GM19372 (cell line): ENCODE measurements around the gene IGF2BP3.
"Not testable (repeated sequence)": the region's sequence is repeated elsewhere in the genome, so short reads cannot be mapped to it uniquely, and the experiment has no call there.

Experiments
- ATAC-seq: cut with Tn5 transposase; IDR thresholded peaks from one replicate; pipeline ENCODE4 v1.9.1; 2021; ENCODE audit warnings: mild to moderate bottlenecking, low read depth, moderate library complexity; ENCODE audit not compliant: unreplicated experiment

The IGF2BP3 gene

GRCh38 chr7:23346316-23346715 is 124.0 kb downstream of the IGF2BP3 start:
- ATAC-seq = no peak

GRCh38 chr7:23345601-23346000 is 124.7 kb downstream of the IGF2BP3 start:
- ATAC-seq = no peak

- no peak for ATAC-seq
These were observed 126.3 kb downstream of the IGF2BP3 start for GRCh38 chr7:23343806-23344475.

GRCh38 chr7:23343102-23343501 is 127.2 kb downstream of the IGF2BP3 start:
- no peak for ATAC-seq

GRCh38 chr7:23341846-23342598 is 128.3 kb downstream of the IGF2BP3 start:
- no peak for ATAC-seq

- ATAC-seq = no peak
These were observed 131.4 kb downstream of the IGF2BP3 start for GRCh38 chr7:23338863-23339262.

GRCh38 chr7:23338439-23338838 is 131.9 kb downstream of the IGF2BP3 start:
- no peak for ATAC-seq

GRCh38 chr7:23337374-23337773 is 132.9 kb downstream of the IGF2BP3 start:
- no peak for ATAC-seq

GRCh38 chr7:23336799-23337283 is 133.4 kb downstream of the IGF2BP3 start:
- no peak for ATAC-seq

- no peak for ATAC-seq
These were observed 134.2 kb downstream of the IGF2BP3 start for GRCh38 chr7:23336086-23336485.

GRCh38 chr7:23335621-23336020 is 134.7 kb downstream of the IGF2BP3 start:
- ATAC-seq = no peak

- no peak for ATAC-seq
These were observed 135.2 kb downstream of the IGF2BP3 start for GRCh38 chr7:23335136-23335535.

GRCh38 chr7:23334482-23335056 is 135.7 kb downstream of the IGF2BP3 start:
- ATAC-seq = no peak

GRCh38 chr7:23333671-23334246 is 136.5 kb downstream of the IGF2BP3 start:
- no peak for ATAC-seq

GRCh38 chr7:23332910-23333612 is 137.2 kb downstream of the IGF2BP3 start:
- ATAC-seq = no peak

- ATAC-seq = no peak
These were observed 138.1 kb downstream of the IGF2BP3 start for GRCh38 chr7:23332193-23332592.

- no peak for ATAC-seq
These were observed 139.2 kb downstream of the IGF2BP3 start for GRCh38 chr7:23331132-23331531.

GRCh38 chr7:23315366-23315765 is 154.9 kb downstream of the IGF2BP3 start:
- ATAC-seq = no peak

GRCh38 chr7:23312141-23312540 is 158.2 kb downstream of the IGF2BP3 start:
- not testable (repeated sequence) for ATAC-seq

GRCh38 chr7:23308754-23309153 is 161.5 kb downstream of the IGF2BP3 start:
- no peak for ATAC-seq
